IPS DF 6.9 (cell line): ENCODE results near the gene LONRF3.
"Not testable (repeated sequence)": the region's sequence is repeated elsewhere in the genome, so short reads cannot be mapped to it uniquely, and the experiment has no call there.

Experiments
- DNase-seq: peaks from one replicate; pipeline ENCODE4 v3.0.0-alpha.2; 2013; ENCODE audit warnings: low read depth, low spot score
- H3K27ac ChIP-seq: one replicate; pipeline ENCODE4 v1.5.1; 2013; ENCODE audit warnings: low read length, control low read depth
- H3K27me3 ChIP-seq: 2 replicates; pipeline ENCODE4 v1.6.1; 2013; ENCODE audit warnings: mild to moderate bottlenecking, low read length; ENCODE audit not compliant: control insufficient read depth, insufficient read depth
- H3K36me3 ChIP-seq: 2 replicates; pipeline ENCODE4 v1.6.1; 2013; ENCODE audit warnings: low read length; ENCODE audit not compliant: control insufficient read depth, insufficient read depth
- H3K4me1 ChIP-seq: 2 replicates; pipeline ENCODE4 v1.6.1; 2013; ENCODE audit warnings: low read length; ENCODE audit not compliant: control insufficient read depth, insufficient read depth
- H3K4me3 ChIP-seq: 2 replicates; pipeline ENCODE4 v1.5.1; 2013; ENCODE audit warnings: mild to moderate bottlenecking, low read length
- H3K9me3 ChIP-seq: 2 replicates; pipeline ENCODE4 v1.6.1; 2013; ENCODE audit warnings: low read length, inconsistent platforms; ENCODE audit not compliant: control insufficient read depth, insufficient read depth
- WGBS: extraction: QIAGEN DNeasy Blood & Tissue Kit; methylation state at CpG from one replicate; pipeline ENCODE4 v1.1.7; 2013; ENCODE audit warnings: mixed read lengths, missing lambda C conversion rate; ENCODE audit not compliant: insufficient read length, insufficient coverage; 5-methylcytosine and 5-hydroxymethylcytosine counted together

LONRF3 gene

GRCh38 chrX:118983513-118983912 is 9.1 kb downstream of the LONRF3 start:
- no peak for DNase-seq
- Histone ChIP-seq H3K4me3 (no peak overlapping the region), H3K9me3 (no peaks in the 10 kb centered on the region), H3K4me1 (no peaks in the 10 kb centered on the region), H3K27me3 (peaks cover 1% of the 10 kb centered on the region; the same call in 1 of the 2 replicates), H3K36me3 (no peaks in the 10 kb centered on the region), H3K27ac (no peak overlapping the region)
- WGBS: no CpG with 5 or more reads among the region's 6 CpGs

DNA sequence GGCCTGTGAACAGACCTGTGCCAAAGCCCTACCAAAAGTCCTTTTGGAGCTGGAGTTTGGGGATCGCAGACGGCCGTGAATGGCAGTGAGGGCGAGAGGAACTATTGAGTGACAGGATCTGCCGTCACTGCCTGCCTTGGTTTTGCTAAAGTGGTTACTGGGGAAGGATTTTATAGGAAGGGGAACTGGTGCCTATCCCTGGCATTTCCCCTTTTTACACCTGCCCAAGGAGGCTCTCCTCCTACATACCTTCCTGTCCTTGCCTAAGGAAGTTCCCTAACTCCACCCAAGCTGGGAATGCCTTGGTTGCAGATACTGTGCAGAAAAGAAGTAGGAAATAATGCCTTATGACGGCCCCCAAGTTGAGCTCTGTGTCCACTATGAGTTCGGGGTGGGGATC is 14.5 kb downstream of the LONRF3 start:
- WGBS: no CpG with 5 or more reads among the region's 7 CpGs
- Histone ChIP-seq H3K4me1 (peaks cover 4% of the 10 kb centered on the region; the same call in 1 of the 2 replicates), H3K4me3 (no peak overlapping the region), H3K9me3 (no peaks in the 10 kb centered on the region), H3K36me3 (no peaks in the 10 kb centered on the region), H3K27ac (no peak overlapping the region), H3K27me3 (no peaks in the 10 kb centered on the region)
- no peak for DNase-seq

- H3K9me3 ChIP-seq: no peaks in the 10 kb centered on the region
- no peak for DNase-seq
- no CpG with 5 or more reads among the region's 1 CpG for WGBS
These were observed 15.5 kb downstream of the LONRF3 start for GRCh38 chrX:118989886-118990285.

DNA sequence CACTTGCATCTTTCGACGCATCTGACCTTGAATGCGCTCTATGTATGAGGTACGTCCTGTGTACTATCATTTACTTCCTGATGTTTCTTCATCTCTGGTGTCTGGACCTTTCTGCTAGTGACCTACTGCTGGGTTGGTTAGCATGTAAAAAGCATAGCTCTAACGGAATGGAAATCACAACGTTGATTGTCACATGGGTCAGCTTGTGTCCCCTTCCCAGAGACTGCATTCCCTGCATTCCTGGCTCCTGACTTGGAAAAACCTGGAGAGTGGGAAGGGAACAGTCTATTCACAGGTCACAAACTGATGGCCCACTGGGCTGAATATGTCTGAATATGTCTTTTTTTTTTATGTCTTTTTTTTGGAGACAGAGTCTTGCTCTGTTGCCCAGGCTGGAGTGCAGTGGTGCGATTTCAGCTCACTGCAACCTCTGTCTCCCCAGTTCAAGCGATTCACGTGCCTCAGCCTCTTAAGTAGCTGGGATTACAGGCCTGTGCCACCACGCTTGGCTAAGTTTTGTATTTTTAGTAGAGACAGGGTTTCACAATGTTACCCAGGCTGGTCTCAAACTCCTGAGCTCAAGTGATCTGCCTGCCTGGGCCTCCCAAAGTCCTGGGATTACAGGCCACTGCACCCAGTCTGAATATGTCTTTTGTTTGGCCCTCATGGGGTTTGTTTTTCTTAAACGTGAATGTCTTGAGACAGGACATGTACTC is 16.3 kb downstream of the LONRF3 start:
- Histone ChIP-seq H3K4me3 (no peak overlapping the region), H3K9me3 (no peaks in the 10 kb centered on the region), H3K27ac (no peak overlapping the region), H3K36me3 (no peaks in the 10 kb centered on the region), H3K27me3 (no peaks in the 10 kb centered on the region), H3K4me1 (peaks cover 4% of the 10 kb centered on the region; the same call in 1 of the 2 replicates)
- WGBS: no CpG with 5 or more reads among the region's 11 CpGs
- DNase-seq: no peak

More at GRCh38 chrX:118989886-118990285, 15.5 kb downstream of the LONRF3 start:
- Histone ChIP-seq H3K27ac (no peak overlapping the region), H3K27me3 (no peaks in the 10 kb centered on the region), H3K36me3 (no peaks in the 10 kb centered on the region), H3K4me1 (peaks cover 4% of the 10 kb centered on the region; the same call in 1 of the 2 replicates), H3K4me3 (no peak overlapping the region)

DNA sequence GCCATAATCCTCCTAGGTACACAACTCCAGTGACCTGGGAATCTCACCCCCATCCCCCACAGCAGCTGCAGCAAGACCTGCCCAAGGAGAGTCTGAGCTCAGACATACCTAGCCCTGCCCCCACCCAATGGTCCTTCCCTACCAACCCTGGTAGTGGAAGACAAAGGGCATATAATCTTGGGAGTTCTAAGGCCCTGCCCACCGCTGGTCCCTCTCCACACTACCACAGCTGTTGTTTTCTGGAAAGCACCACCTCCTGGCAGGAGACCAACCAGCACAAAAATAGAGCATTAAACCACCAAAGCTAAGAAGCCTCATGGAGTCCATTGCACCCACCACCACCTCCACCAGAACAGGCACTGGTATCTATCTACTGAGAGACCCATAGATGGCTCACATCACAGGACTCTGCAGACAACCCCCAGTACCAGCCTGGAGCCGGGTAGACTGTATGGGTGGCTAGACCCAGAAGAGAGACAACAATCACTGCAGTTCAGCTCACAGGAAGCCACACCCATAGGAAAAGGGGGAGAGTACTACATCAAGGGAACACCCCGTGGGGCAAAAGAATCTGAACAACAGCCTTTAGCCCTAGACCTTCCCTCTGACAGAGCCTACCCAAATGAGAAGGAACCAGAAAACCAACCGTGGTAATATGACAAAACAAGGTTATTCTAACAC is 18.2 kb downstream of the LONRF3 start:
- H3K4me3 ChIP-seq, H3K9me3 ChIP-seq, DNase-seq, H3K27ac ChIP-seq, H3K36me3 ChIP-seq, H3K27me3 ChIP-seq, H3K4me1 ChIP-seq: not testable (repeated sequence)
- WGBS: no CpG with 5 or more reads among the region's 4 CpGs

DNA sequence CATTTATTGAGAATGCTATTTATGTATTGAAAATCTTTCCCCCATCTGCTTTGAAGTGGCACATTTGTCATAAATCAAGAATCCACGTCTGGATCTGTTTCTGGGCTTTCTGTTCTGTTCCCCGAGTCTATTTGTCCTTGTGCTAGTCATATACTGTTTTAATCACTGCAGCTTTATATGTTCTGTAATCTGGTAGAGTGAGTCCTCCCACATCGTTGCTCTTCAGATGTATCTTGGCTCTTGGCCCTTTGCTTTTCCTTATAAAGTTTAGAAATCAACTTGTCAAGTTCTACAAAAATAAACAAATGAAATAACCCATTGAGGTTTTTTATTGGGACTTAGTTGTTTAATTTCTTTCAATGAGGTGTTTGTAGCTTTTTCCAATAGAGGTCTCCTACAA is 29.0 kb downstream of the LONRF3 start:
- H3K36me3 ChIP-seq: no peaks in the 10 kb centered on the region
- H3K27ac ChIP-seq: no peak overlapping the region
- H3K27me3 ChIP-seq: no peaks in the 10 kb centered on the region
- H3K4me3 ChIP-seq: no peak overlapping the region
- DNase-seq: no peak
- H3K9me3 ChIP-seq: no peaks in the 10 kb centered on the region
- WGBS: no CpG with 5 or more reads among the region's 3 CpGs
- no peaks in the 10 kb centered on the region for H3K4me1 ChIP-seq

DNA sequence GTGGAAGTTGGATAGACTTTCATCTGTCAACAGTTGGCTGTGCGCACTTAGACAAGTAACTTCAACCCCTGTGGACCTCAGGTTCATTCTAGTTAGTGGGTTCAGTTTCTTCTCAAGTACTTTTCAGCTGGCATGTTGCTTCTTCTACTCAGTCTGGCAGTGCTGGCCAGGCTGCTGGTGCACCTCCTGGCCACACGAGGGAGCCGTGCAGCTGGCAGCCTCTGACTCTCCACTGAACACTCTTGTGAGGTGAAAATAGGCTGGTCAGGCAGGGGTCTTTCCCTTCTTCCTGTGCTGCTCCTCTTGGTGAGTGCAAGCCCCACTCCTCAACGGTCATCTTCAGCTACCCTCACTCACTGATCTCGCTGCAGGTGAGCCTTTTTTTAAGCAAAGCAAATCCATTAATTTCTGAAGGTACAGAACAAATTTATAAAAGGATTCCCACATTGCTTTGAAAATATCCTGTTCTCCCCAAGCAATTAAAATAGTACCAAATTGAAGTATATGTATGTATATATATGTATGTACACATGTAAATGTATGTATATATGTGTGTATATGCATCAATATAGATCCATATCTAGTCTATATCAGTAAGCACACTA is 30.6 kb downstream of the LONRF3 start:
- Histone ChIP-seq H3K4me1 (no peaks in the 10 kb centered on the region), H3K36me3 (no peaks in the 10 kb centered on the region), H3K4me3 (no peak overlapping the region), H3K27ac (no peak overlapping the region), H3K27me3 (no peaks in the 10 kb centered on the region), H3K9me3 (no peaks in the 10 kb centered on the region)
- DNase-seq: no peak
- no CpG with 5 or more reads among the region's 5 CpGs for WGBS

- no peaks in the 10 kb centered on the region for H3K9me3 ChIP-seq
- H3K27ac ChIP-seq: no peak overlapping the region
These were observed 32.9 kb downstream of the LONRF3 start for GRCh38 chrX:119007189-119007770.

DNA sequence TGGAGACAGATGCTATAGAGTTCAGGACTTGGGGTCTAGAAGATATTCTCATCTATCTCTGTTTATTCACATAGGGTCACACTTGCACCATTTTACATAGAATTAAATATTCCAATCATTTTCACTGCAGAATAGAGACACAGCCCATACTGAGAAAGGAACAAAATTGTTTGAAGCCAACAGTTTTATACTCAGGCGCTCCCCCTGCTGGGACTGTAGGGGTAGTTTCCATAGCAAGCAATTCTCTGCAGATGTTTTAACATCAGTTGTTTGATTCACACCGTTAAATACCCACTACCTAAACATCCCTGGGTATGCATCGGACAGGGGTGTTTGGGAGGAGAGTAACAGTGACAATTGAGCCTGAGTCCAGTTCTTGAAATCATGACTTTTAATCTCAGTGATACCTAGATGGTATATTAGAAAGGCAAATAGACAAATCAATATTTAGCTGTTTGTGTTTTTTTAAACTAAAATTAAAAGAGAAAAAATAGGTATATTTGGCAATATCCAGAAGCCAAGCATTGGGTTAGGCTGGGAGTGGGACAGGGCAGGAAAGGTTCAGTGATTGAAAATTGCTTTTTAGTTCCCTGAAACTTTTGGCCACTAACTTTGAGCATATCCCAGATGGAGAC is 33.8 kb downstream of the LONRF3 start:
- Histone ChIP-seq H3K4me1 (no peaks in the 10 kb centered on the region), H3K4me3 (no peak overlapping the region), H3K36me3 (no peaks in the 10 kb centered on the region), H3K27ac (no peak overlapping the region), H3K27me3 (no peaks in the 10 kb centered on the region), H3K9me3 (no peaks in the 10 kb centered on the region)
- no CpG with 5 or more reads among the region's 3 CpGs for WGBS
- no peak for DNase-seq

More at GRCh38 chrX:119007189-119007770, 32.9 kb downstream of the LONRF3 start:
- WGBS: no CpG with 5 or more reads among the region's 3 CpGs
- no peaks in the 10 kb centered on the region for H3K4me1 ChIP-seq
- H3K4me3 ChIP-seq: no peak overlapping the region
- H3K36me3 ChIP-seq: no peaks in the 10 kb centered on the region
- H3K27me3 ChIP-seq: no peaks in the 10 kb centered on the region
- DNase-seq: no peak

DNA sequence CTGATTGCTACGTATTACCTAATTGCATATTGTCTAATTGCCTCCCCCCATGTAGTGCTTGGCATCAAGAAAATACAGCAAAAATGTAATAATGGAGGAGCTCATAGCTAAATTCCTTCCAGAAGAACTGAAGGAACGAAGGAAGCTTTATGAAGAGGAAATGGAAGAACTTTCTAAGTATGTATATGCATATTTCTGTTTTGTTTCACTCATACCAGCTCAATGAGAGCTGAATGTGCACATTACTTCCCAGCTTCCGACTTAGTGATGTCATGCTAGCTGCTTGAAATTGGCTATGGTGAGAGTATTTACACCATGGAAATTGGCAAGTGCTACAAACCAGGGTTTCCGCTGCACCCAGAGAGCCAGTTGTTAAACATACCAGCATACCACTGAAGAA is 34.7 kb downstream of the LONRF3 start:
- H3K4me3 ChIP-seq: no peak overlapping the region
- no peak overlapping the region for H3K27ac ChIP-seq
- WGBS: no CpG with 5 or more reads among the region's 4 CpGs
- no peak for DNase-seq
- H3K27me3 ChIP-seq: no peaks in the 10 kb centered on the region
- no peaks in the 10 kb centered on the region for H3K36me3 ChIP-seq
- H3K9me3 ChIP-seq: no peaks in the 10 kb centered on the region
- no peaks in the 10 kb centered on the region for H3K4me1 ChIP-seq
